ENCODE data around the gene CD70.
"Not testable (repeated sequence)": the region's sequence is repeated elsewhere in the genome, so short reads cannot be mapped to it uniquely, and the experiment has no call there.

CD70 gene

DNA sequence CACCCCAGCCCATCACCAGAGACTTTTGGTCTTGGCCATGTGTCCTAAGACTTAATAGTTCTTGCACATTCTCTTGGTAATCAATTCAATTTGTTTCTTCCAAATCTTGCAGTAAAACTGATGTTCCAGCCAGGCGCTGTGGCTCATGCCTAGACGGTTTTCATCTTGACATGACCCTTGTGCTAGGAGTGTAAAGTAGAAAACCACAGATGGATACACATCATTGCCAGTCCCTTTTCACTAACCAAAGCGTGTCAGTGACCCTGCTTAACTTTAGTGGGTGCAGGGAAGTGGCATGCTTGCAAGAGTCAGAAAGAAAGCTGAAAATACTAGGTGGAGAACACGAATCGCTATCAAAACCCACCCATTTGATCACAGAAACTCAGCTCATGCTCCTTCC lies 18.0 kb upstream of the CD70 start:
- DNase-seq = no peak
- Histone ChIP-seq H3K4me3 (ENCODE audit: low read depth, low read length) (no peak overlapping the region), H3K27ac (no peak overlapping the region), H3K9me3 (ENCODE audit: severe bottlenecking) (no peaks in the 10 kb centered on the region), H3K36me3 (no peaks in the 10 kb centered on the region), H3K27me3 (ENCODE audit: insufficient read depth, low read depth, severe bottlenecking) (peaks cover 7% of the 10 kb centered on the region)
- TF ChIP-seq, protein P1, sequence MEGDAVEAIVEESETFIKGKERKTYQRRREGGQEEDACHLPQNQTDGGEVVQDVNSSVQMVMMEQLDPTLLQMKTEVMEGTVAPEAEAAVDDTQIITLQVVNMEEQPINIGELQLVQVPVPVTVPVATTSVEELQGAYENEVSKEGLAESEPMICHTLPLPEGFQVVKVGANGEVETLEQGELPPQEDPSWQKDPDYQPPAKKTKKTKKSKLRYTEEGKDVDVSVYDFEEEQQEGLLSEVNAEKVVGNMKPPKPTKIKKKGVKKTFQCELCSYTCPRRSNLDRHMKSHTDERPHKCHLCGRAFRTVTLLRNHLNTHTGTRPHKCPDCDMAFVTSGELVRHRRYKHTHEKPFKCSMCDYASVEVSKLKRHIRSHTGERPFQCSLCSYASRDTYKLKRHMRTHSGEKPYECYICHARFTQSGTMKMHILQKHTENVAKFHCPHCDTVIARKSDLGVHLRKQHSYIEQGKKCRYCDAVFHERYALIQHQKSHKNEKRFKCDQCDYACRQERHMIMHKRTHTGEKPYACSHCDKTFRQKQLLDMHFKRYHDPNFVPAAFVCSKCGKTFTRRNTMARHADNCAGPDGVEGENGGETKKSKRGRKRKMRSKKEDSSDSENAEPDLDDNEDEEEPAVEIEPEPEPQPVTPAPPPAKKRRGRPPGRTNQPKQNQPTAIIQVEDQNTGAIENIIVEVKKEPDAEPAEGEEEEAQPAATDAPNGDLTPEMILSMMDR (IDR thresholded peaks at IDR 0.05; ENCODE audit: low read depth, low read length) = no peak

DNA sequence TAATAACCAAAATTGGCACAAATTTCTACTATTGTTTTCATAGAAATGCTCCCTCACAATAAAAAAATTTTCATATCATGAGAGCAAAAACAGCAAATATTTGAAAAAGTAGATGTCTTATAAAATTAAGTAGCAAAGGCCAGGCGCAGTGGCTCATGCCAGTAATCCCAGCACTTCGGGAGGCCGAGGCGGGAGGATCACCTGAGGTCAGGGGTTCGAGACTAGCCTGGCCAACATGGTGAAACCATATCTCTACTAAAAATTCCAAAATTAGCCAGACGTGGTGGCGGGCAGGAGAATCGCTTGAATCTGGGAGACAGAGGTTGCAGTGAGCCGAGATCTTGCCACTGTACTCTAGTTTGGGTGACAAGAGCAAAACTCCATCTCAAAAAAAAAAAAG lies 17.2 kb upstream of the CD70 start:
- DNase-seq; H3K9me3 ChIP-seq (ENCODE audit: severe bottlenecking); H3K4me3 ChIP-seq (ENCODE audit: low read depth, low read length); H3K36me3 ChIP-seq; H3K27ac ChIP-seq; H3K27me3 ChIP-seq (ENCODE audit: insufficient read depth, low read depth, severe bottlenecking): not testable (repeated sequence)

DNA sequence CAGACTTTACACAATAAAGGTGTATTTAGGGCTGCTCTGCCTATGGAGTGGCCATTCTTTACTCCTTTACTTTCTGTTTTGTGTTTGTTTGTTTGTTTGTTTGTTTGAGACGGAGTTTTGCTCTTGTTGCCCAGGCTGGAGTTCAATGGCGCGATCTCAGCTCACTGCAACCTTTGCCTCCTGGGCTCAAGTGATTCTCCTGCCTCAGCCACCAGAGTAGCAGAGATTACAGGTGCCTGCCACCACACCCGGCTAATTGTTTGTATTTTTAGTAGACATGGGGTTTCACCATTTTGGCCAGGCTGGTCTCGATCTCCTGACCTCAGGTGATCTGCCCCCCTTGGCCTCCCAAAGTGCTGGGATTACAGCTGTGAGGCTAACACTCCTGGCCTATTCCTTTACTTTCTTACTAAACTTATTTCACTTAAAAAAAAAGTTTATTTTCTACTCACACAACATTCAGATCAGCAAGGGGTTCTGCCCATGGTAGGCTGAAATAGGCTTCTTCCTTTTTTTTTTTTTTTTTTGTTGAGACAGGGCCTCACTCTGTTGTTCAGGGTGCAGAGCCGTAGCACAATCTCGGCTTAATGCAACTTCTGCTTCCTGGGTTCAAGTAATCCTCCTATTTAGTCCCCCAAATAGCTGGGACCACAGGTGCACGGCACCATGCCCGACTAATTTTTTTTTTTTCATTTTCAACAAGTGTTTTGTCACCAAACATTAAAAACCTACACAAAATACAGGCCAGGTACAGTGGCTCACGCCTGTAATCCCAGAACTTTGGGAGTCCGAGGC lies 15.5 kb upstream of the CD70 start:
- not testable (repeated sequence) for H3K9me3 ChIP-seq (ENCODE audit: severe bottlenecking); H3K4me3 ChIP-seq (ENCODE audit: low read depth, low read length); H3K36me3 ChIP-seq; H3K27ac ChIP-seq; DNase-seq; H3K27me3 ChIP-seq (ENCODE audit: insufficient read depth, low read depth, severe bottlenecking)

DNA sequence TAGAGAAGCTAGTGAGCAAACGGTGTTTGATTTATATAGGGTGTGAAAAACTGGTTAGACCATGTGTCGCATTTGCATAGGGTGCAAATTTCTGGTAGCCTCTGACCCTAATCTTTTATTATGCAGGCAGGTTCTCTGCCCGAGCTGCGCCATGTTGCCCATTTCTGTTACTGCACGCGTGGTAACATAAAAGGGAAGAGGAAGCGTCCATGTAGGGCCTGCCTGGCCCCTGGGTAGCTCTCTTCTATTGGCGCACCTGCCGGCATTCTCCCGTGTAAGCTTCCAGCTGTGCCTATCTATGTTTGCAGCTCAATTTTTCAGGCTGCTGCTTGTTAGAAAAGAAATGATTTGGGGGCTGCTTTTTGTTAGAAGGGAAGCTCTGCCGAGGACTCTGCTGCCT lies 14.0 kb upstream of the CD70 start:
- Histone ChIP-seq H3K36me3 (no peaks in the 10 kb centered on the region), H3K27ac (no peak overlapping the region), H3K9me3 (ENCODE audit: severe bottlenecking) (no peaks in the 10 kb centered on the region), H3K4me3 (ENCODE audit: low read depth, low read length) (no peak overlapping the region), H3K27me3 (ENCODE audit: insufficient read depth, low read depth, severe bottlenecking) (no peaks in the 10 kb centered on the region)
- DNase-seq = no peak
- TF ChIP-seq, protein P1 (IDR thresholded peaks at IDR 0.05; ENCODE audit: low read depth, low read length) = no peak

DNA sequence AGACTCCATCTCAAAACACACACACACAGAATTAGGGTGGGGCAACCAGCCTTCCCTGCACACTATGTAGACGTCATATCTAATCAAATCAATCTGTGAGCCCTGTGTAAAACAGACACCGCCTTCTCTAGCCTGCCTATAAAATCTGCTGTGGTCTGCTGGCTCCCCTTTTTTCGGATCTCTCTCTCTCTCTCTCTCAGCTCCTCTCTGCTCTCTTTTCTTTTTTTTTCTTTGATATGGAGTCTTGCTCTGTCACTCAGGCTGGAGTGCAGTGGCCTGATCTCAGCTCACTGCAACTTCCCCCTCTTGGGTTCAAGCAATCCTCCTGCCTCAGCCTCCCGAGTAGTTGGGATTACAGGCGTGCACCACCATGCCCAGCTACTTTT lies 11.8 kb upstream of the CD70 start:
- no peaks in the 10 kb centered on the region for H3K9me3 ChIP-seq (ENCODE audit: severe bottlenecking)
- no peaks in the 10 kb centered on the region for H3K27me3 ChIP-seq (ENCODE audit: insufficient read depth, low read depth, severe bottlenecking)
- H3K4me3 ChIP-seq (ENCODE audit: low read depth, low read length) = no peak overlapping the region
- H3K36me3 ChIP-seq = no peaks in the 10 kb centered on the region
- H3K27ac ChIP-seq = no peak overlapping the region
- TF ChIP-seq, protein P1 (IDR thresholded peaks at IDR 0.05; ENCODE audit: low read depth, low read length) = no peak
- DNase-seq = no peak

DNA sequence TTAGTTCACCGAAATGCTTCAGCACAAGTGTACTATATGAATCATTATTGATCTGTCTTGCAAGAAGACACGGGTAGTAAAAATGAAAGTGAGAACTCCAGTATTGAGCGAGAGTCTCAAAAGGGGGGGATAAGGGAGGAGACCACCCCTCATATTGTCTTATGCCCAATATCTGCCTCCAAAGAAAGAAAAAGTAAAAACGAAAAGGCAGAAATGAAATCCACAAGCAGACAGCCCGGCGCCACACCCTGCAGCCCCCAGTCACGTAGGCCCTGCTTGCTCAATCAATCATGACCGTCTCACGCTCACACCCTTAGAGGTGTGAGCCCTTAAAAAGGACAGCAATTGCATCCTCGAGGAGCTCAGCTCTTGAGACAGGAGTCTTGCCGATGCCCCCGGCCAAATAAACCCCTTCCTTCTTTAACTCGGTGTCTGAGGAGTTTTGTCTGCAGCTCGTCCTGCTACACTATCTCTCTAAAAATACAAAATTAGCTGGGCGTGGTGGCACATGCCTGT lies 10.6 kb upstream of the CD70 start:
- not testable (repeated sequence) for H3K9me3 ChIP-seq (ENCODE audit: severe bottlenecking); DNase-seq; H3K36me3 ChIP-seq; H3K4me3 ChIP-seq (ENCODE audit: low read depth, low read length); H3K27ac ChIP-seq; H3K27me3 ChIP-seq (ENCODE audit: insufficient read depth, low read depth, severe bottlenecking)

DNA sequence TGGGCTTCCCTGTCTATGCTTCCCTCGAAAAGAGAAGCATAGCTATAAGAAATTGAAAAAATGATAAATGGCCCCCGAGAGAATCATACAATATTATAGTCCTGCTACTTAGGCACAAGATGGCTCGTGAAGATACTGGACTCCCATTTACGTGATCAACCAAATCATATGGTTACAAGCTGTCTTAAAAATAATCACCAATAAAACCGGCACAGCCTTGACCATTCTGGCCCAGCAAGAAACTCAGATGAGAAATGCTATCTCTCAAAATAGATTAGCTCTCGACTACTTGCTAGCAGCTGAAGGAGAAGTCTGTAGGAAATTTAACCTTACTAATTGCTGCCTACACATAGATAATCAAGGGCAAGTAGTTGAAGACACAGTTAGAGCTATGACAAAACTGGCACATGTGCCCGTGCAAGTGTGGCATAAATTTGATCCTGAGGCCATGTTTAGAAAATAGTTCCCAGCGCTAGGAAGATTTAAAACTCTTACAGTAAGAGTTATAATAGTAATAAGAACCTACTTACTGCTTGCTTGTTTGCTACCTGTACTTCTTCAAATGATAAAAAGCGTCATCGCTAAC lies 10.1 kb upstream of the CD70 start:
- not testable (repeated sequence) for H3K27ac ChIP-seq; H3K9me3 ChIP-seq (ENCODE audit: severe bottlenecking); H3K4me3 ChIP-seq (ENCODE audit: low read depth, low read length); H3K27me3 ChIP-seq (ENCODE audit: insufficient read depth, low read depth, severe bottlenecking); DNase-seq; H3K36me3 ChIP-seq

Measured in WERI-Rb-1 (cell line).